ENCODE results near the gene ATXN7L3B. TPM values are rescaled to one million over a fixed set of nuclear protein-coding genes. Genes with fewer than 3 reads are reported as not detected.

ATXN7L3B gene
- total and polyA plus RNA-seq, 9 of the 15 experiments (the other 6 are each of a cell fraction or from before 2014, with no cell fraction given), result 10.3 to 40.5 (median 31.0) TPM

DNA sequence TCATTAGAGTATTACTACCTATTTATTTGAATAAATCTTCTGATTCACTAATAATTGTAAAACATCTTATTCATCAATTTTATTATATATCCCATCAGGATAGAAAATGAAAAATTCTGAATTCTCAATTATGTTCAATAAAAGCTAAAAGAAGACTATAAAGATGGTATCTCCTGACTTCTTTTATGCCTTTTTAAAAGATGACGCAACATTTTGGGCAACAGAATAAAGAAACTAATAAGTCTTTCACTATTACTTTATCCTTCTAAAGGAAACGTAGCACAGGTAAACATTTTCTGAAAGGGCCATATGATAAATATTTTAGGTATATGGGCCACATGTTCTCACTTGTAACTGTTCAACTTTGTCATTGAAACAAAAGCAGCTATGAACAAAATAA is 10.1 kb upstream of the ATXN7L3B start (continued):
- no peak for TF ChIP-seq CEBPG (CRISPR knock-in tag; IDR thresholded peaks at IDR 0.05)
- TF ChIP-seq CEBPG (tag; conservative IDR thresholded peaks at IDR 0.05 in 1 of 2, IDR thresholded peaks at IDR 0.05 in 1 of 2), result peak; percentile 38 to 83; a peak in 3 of 4 replicates

DNA sequence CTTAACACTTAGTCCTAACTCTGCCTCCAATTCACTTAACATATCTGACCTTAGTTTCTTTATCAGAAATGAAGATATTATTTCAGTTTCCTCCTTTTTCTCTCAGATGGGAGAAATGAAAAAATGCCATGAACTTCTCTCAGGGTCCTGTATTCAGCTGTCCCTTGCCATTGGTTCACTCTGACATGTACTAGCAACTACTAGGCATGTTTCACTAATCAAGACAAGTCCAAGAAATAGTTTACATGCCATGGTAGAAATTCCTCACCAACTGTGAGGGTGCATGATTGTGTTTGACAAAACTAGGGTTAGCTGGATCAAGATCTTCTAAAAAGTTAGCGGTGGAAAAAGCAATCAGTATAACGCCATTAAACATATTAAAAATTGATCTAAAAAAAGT is 7.0 kb upstream of the ATXN7L3B start:
- TF ChIP-seq ZNF140 (CRISPR knock-in tag; IDR thresholded peaks at IDR 0.05) (no peak), ZKSCAN1 (IDR thresholded peaks at IDR 0.05; ENCODE audit: low read depth, low read length) (no peak), ZBTB8A (IDR thresholded peaks at IDR 0.05; ENCODE audit: partially characterized antibody) (no peak), NFIC (IDR thresholded peaks at IDR 0.05) (no peak), KAT8 (IDR thresholded peaks at IDR 0.05; ENCODE audit: low read depth) (no peak)
- TF ChIP-seq, protein P1, sequence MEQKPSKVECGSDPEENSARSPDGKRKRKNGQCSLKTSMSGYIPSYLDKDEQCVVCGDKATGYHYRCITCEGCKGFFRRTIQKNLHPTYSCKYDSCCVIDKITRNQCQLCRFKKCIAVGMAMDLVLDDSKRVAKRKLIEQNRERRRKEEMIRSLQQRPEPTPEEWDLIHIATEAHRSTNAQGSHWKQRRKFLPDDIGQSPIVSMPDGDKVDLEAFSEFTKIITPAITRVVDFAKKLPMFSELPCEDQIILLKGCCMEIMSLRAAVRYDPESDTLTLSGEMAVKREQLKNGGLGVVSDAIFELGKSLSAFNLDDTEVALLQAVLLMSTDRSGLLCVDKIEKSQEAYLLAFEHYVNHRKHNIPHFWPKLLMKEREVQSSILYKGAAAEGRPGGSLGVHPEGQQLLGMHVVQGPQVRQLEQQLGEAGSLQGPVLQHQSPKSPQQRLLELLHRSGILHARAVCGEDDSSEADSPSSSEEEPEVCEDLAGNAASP (IDR thresholded peaks at IDR 0.05), result no peak
- TF ChIP-seq, protein P2, sequence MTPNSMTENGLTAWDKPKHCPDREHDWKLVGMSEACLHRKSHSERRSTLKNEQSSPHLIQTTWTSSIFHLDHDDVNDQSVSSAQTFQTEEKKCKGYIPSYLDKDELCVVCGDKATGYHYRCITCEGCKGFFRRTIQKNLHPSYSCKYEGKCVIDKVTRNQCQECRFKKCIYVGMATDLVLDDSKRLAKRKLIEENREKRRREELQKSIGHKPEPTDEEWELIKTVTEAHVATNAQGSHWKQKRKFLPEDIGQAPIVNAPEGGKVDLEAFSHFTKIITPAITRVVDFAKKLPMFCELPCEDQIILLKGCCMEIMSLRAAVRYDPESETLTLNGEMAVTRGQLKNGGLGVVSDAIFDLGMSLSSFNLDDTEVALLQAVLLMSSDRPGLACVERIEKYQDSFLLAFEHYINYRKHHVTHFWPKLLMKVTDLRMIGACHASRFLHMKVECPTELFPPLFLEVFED (CRISPR knock-in tag; conservative IDR thresholded peaks at IDR 0.05), result no peak
- TF ChIP-seq, protein P3, sequence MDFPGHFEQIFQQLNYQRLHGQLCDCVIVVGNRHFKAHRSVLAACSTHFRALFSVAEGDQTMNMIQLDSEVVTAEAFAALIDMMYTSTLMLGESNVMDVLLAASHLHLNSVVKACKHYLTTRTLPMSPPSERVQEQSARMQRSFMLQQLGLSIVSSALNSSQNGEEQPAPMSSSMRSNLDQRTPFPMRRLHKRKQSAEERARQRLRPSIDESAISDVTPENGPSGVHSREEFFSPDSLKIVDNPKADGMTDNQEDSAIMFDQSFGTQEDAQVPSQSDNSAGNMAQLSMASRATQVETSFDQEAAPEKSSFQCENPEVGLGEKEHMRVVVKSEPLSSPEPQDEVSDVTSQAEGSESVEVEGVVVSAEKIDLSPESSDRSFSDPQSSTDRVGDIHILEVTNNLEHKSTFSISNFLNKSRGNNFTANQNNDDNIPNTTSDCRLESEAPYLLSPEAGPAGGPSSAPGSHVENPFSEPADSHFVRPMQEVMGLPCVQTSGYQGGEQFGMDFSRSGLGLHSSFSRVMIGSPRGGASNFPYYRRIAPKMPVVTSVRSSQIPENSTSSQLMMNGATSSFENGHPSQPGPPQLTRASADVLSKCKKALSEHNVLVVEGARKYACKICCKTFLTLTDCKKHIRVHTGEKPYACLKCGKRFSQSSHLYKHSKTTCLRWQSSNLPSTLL (IDR thresholded peaks at IDR 0.05), result no peak
- Histone ChIP-seq H3K27me3 (ENCODE audit: control insufficient read depth in 2 of 2, insufficient read depth in 2 of 2, low read length in 2 of 2) (no peaks in the 10 kb centered on the region), H3K4me3 (no peak overlapping the region), H4K20me1 (replicated peaks; ENCODE audit: control insufficient read depth, insufficient read depth, low read length) (no peaks in the 10 kb centered on the region), H3K9ac (ENCODE audit: insufficient read depth in 1 of 2, low read depth in 2 of 2, low read length in 2 of 2) (no peak overlapping the region), H3K4me2 (ENCODE audit: insufficient read depth, low read length) (no peak overlapping the region), H2AFZ (ENCODE audit: low read depth, low read length) (no peak overlapping the region), H3K27ac (ENCODE audit: extremely low read depth, low read depth, low read length) (no peak overlapping the region), H3K9me1 (ENCODE audit: control insufficient read depth, insufficient read depth, low read length) (no peaks in the 10 kb centered on the region), H3K79me2 (ENCODE audit: control insufficient read depth, insufficient read depth, low read length) (no peaks in the 10 kb centered on the region), H3K4me1 (replicated peaks in 1 of 2; ENCODE audit: control insufficient read depth in 2 of 2, insufficient read depth in 2 of 2, low read length in 2 of 2) (no peaks in the 10 kb centered on the region; a peak in 1 of 5 replicates), H3K36me3 (ENCODE audit: control insufficient read depth, insufficient read depth, low read length) (no peaks in the 10 kb centered on the region), H3K9me3 (replicated peaks; ENCODE audit: control insufficient read depth, insufficient read depth, low read depth, low read length) (no peaks in the 10 kb centered on the region)
- POLR2A ChIA-PET, result no interaction called here
- CTCF ChIA-PET (ENCODE audit: low intra/inter-chr PET ratio), result no interaction called here
- BruUV-seq (replicated peaks), result no TSS peak
- FAIRE-seq (no peak), ATAC-seq (no peak), DNase-seq (ENCODE audit: extremely low read depth in 1 of 4, low spot score in 3 of 4) (no peak)
- WGBS (ENCODE audit: insufficient coverage, low coverage, missing lambda C conversion rate), result 0% methylated on average over 2 of the region's 2 CpGs
- in situ Hi-C loops (cut with MboI), result loop anchor here (10.0 to 25.0 kb wide), 2 partner anchors 418 to 516 kb away; no protein-coding TSS in a partner anchor
- intact Hi-C loops (cut with micrococcal nuclease), result no loop called here
